Keratinocyte (primary cell): Measurements from ENCODE around the gene F2RL2.

Experiments
- CTCF ChIP-seq, 3 experiments: IDR thresholded peaks in 1 of 3; conservative IDR thresholded peaks in 1 of 3; optimal IDR thresholded peaks in 1 of 3; 2 replicates in 2 of 3; 3 replicates in 1 of 3; pipeline versions ENCODE3 to v1.5.1; 2011; ENCODE audit warnings: low read length in 3 of 3, mild to moderate bottlenecking in 3 of 3, moderate library complexity in 2 of 3, control low read depth in 1 of 3, inconsistent platforms in 1 of 3; ENCODE audit not compliant: insufficient read depth in 2 of 3; ENCODE audit errors: extremely low read depth in 1 of 3
- EZH2 ChIP-seq: IDR thresholded peaks from one replicate; pipeline ENCODE4 v1.6.1; 2012; ENCODE audit warnings: inconsistent platforms, mild to moderate bottlenecking, low read length, moderate library complexity

GRCh38 chr5:76626738-76627137, 3.5 kb upstream of the F2RL2 start:
- TF ChIP-seq CTCF (optimal IDR thresholded peaks at IDR 0.05 in 1 of 3, IDR thresholded peaks at IDR 0.05 in 1 of 3, conservative IDR thresholded peaks at IDR 0.05 in 1 of 3; ENCODE audit: extremely low read depth in 1 of 3, insufficient read depth in 2 of 3, low read length in 3 of 3) (no peak), EZH2 (no peak)
